GM23338 (cell line): ENCODE results near the gene DIPK2B. TPM values are rescaled to one million over a fixed set of nuclear protein-coding genes. Genes with fewer than 3 reads are reported as not detected.

Experiments used
- ATAC-seq: fragments of 200-7000 bp; cut with Tn5 transposase; 3 replicates; pipeline ENCODE4 v1.9.1; 2020
- DNase-seq: peaks from one replicate; pipeline ENCODE4 v3.0.0-alpha.2; 2015; ENCODE audit warnings: low spot score
- H2AFZ ChIP-seq: fragments of 200-600 bp; sonication (generic); 2 replicates; pipeline ENCODE4 v1.8.0; 2016; ENCODE audit warnings: antibody characterized with exemption, mild to moderate bottlenecking, moderate library complexity
- H3F3A ChIP-seq: fragments of 200-600 bp; sonication (generic); replicated peaks from 2 replicates; pipeline ENCODE4 v1.8.0; 2017; ENCODE audit warnings: antibody characterized with exemption, mixed run types, low read depth
- H3K27ac ChIP-seq: fragments of 200-600 bp; sonication (generic); 2 replicates; pipeline ENCODE4 v1.6.1; 2016; ENCODE audit warnings: low read depth
- H3K27me3 ChIP-seq: fragments of 200-600 bp; sonication (generic); 2 replicates; pipeline ENCODE4 v1.8.0; 2016; ENCODE audit warnings: mild to moderate bottlenecking, mixed run types, moderate library complexity; ENCODE audit not compliant: insufficient read depth
- H3K36me3 ChIP-seq: fragments of 200-600 bp; sonication (generic); 2 replicates; pipeline ENCODE4 v1.8.0; 2016; ENCODE audit warnings: mild to moderate bottlenecking; ENCODE audit not compliant: insufficient read depth
- H3K4me1 ChIP-seq: fragments of 200-600 bp; sonication (generic); 2 replicates; pipeline ENCODE4 v1.8.0; 2016; ENCODE audit warnings: mild to moderate bottlenecking, moderate library complexity; ENCODE audit not compliant: insufficient read depth
- H3K4me2 ChIP-seq: fragments of 200-600 bp; sonication (generic); 2 replicates; pipeline ENCODE4 v1.7.1; 2017; ENCODE audit warnings: mixed run types
- H3K4me3 ChIP-seq: fragments of 200-600 bp; sonication (generic); 2 replicates; pipeline ENCODE4 v1.6.1; 2016; ENCODE audit warnings: mixed run types
- H3K79me2 ChIP-seq: fragments of 200-600 bp; sonication (generic); replicated peaks from 2 replicates; pipeline ENCODE4 v1.8.0; 2017; ENCODE audit warnings: mild to moderate bottlenecking; ENCODE audit not compliant: insufficient read depth
- H3K9me2 ChIP-seq: fragments of 200-600 bp; sonication (generic); 2 replicates; pipeline ENCODE4 v1.8.0; 2017; ENCODE audit not compliant: insufficient read depth
- H4K20me1 ChIP-seq: fragments of 200-600 bp; sonication (generic); replicated peaks from 2 replicates; pipeline ENCODE4 v1.8.0; 2017; ENCODE audit warnings: mild to moderate bottlenecking; ENCODE audit not compliant: insufficient read depth
- H3K27ac Mint-ChIP-seq: 2 replicates; pipeline ENCODE4 v1.8.0; 2020; ENCODE audit warnings: inconsistent platforms, mild to moderate bottlenecking, moderate library complexity, mixed read lengths
- H3K27me3 Mint-ChIP-seq: 3 replicates; pipeline ENCODE4 v1.8.0; 2022; ENCODE audit warnings: low read depth, mild to moderate bottlenecking, moderate library complexity, mixed read lengths, inconsistent platforms; ENCODE audit not compliant: insufficient read depth, poor library complexity
- H3K36me3 Mint-ChIP-seq: 3 replicates; pipeline ENCODE4 v1.8.0; 2021; ENCODE audit warnings: low read depth, mild to moderate bottlenecking, inconsistent platforms, moderate library complexity, mixed read lengths
- H3K4me1 Mint-ChIP-seq: 3 replicates; pipeline ENCODE4 v1.8.0; 2020; ENCODE audit warnings: mild to moderate bottlenecking, inconsistent platforms, mixed read lengths
- H3K4me3 Mint-ChIP-seq: 3 replicates; pipeline ENCODE4 v1.8.0; 2021; ENCODE audit warnings: moderate library complexity, mild to moderate bottlenecking, inconsistent platforms, mixed read lengths
- H3K9me3 Mint-ChIP-seq: 3 replicates; pipeline ENCODE4 v1.8.0; 2020; ENCODE audit warnings: moderate library complexity, mild to moderate bottlenecking, inconsistent platforms, mixed read lengths
- CREB1 ChIP-seq: fragments of 250-450 bp; sonication (Bioruptor Pico); IDR thresholded peaks from 2 replicates; pipeline ENCODE4 v1.5.0; 2020; ENCODE audit warnings: low read depth, mild to moderate bottlenecking, moderate library complexity
- CTCF ChIP-seq, 2 experiments: fragments of 200-600 bp in 1 of 2; sonication (generic) in 1 of 2; conservative IDR thresholded peaks; 2 replicates each; pipeline versions ENCODE4 v1.5.1 to v1.6.1; 2016 to 2017; ENCODE audit warnings: antibody characterized with exemption in 2 of 2, low read depth in 2 of 2, mild to moderate bottlenecking in 2 of 2, moderate library complexity in 1 of 2
- ETS1 ChIP-seq: IDR thresholded peaks from 2 replicates; pipeline ENCODE4 v1.6.1; 2016; ENCODE audit warnings: antibody characterized with exemption
- EZH2 ChIP-seq: fragments of 200-600 bp; sonication (generic); IDR thresholded peaks from one replicate; pipeline ENCODE4 v1.8.0; 2017; ENCODE audit warnings: antibody characterized with exemption, mild to moderate bottlenecking, low read depth; ENCODE audit not compliant: unreplicated experiment
- EZH2phosphoT487 ChIP-seq: fragments of 200-600 bp; sonication (generic); IDR thresholded peaks from one replicate; pipeline ENCODE4 v1.8.1; 2018; ENCODE audit warnings: antibody characterized with exemption; ENCODE audit not compliant: unreplicated experiment
- JUNB ChIP-seq: IDR thresholded peaks from one replicate; pipeline ENCODE4 v1.6.1; 2016; ENCODE audit warnings: antibody characterized with exemption; ENCODE audit not compliant: unreplicated experiment
- NANOG ChIP-seq: IDR thresholded peaks from 2 replicates; pipeline ENCODE4 v1.6.1; 2016; ENCODE audit warnings: antibody characterized with exemption, borderline replicate concordance
- POLR2AphosphoS5 ChIP-seq: IDR thresholded peaks from 2 replicates; pipeline ENCODE4 v1.6.1; 2016; ENCODE audit warnings: antibody characterized with exemption, low read depth
- REST ChIP-seq: IDR thresholded peaks from one replicate; pipeline ENCODE4 v1.6.1; 2018; ENCODE audit warnings: antibody characterized with exemption; ENCODE audit not compliant: unreplicated experiment
- STAT1 ChIP-seq: IDR thresholded peaks from one replicate; pipeline ENCODE4 v1.6.1; 2016; ENCODE audit warnings: antibody characterized with exemption; ENCODE audit not compliant: unreplicated experiment
- ZNF114 ChIP-seq: fragments of 250-450 bp; sonication (Bioruptor Pico); IDR thresholded peaks from 2 replicates; pipeline ENCODE4 v1.5.0; 2020; ENCODE audit warnings: mild to moderate bottlenecking, moderate library complexity
- ZNF331 ChIP-seq: fragments of 250-450 bp; sonication (Bioruptor Pico); IDR thresholded peaks from 2 replicates; pipeline ENCODE4 v1.5.0; 2020; ENCODE audit warnings: low read depth, mild to moderate bottlenecking, moderate library complexity
- ZNF462 ChIP-seq: fragments of 250-450 bp; sonication (Bioruptor Pico); IDR thresholded peaks from 2 replicates; pipeline ENCODE4 v1.5.0; 2020; ENCODE audit warnings: mild to moderate bottlenecking, moderate library complexity
- polyA plus RNA-seq: library from polyadenylated mRNA; unstranded; fragments of >200 nt; fragmentation: Nextera tagmentation; extraction: Ambion mirVana; gene quantifications from 2 replicates; pipeline ENCODE4 v1.2.1, GENCODE V29; 2016
- total RNA-seq: library from RNA; depleted of rRNA; stranded (reverse); fragments of >200 nt; shearing (Covaris generic); gene quantifications from 2 replicates; pipeline ENCODE4 v1.2.3, GENCODE V29; 2014

The DIPK2B gene
- total and polyA plus RNA-seq, 2 experiments from 2014 or later: not detected

- Histone ChIP-seq H2AFZ (no peak overlapping the region), H3K36me3 (no peaks in the 10 kb centered on the region), H3K79me2 (no peaks in the 10 kb centered on the region), H3K27me3 (no peaks in the 10 kb centered on the region), H3F3A (no peaks in the 10 kb centered on the region), H3K4me1 (no peaks in the 10 kb centered on the region), H3K4me2 (no peak overlapping the region), H3K9me2 (no peaks in the 10 kb centered on the region), H3K27ac (no peak overlapping the region), H4K20me1 (no peaks in the 10 kb centered on the region), H3K4me3 (no peak overlapping the region)
- Mint-ChIP-seq H3K4me1 (no peaks in the 10 kb centered on the region), H3K27me3 (peaks cover 3% of the 10 kb centered on the region), H3K27ac (no peak overlapping the region), H3K4me3 (no peak overlapping the region), H3K36me3 (0 out of 3 replicates have a peak, but pooled peaks cover 2% of the 10 kb centered on the region), H3K9me3 (peaks cover 9% of the 10 kb centered on the region)
- no peak for TF ChIP-seq JUNB
- no peak for TF ChIP-seq ZNF462
- TF ChIP-seq NANOG: no peak
- no peak for TF ChIP-seq STAT1
- TF ChIP-seq EZH2phosphoT487: no peak
- no peak for TF ChIP-seq CTCF (conservative IDR thresholded peaks at IDR 0.05; ENCODE audit: low read depth in 2 of 2)
- TF ChIP-seq EZH2: no peak
- TF ChIP-seq ETS1: no peak
- TF ChIP-seq ZNF331 (CRISPR knock-in tag): no peak
- TF ChIP-seq ZNF114 (CRISPR knock-in tag): no peak
- no peak for TF ChIP-seq POLR2AphosphoS5
- no peak for TF ChIP-seq CREB1 (CRISPR knock-in tag)
- no peak for TF ChIP-seq REST
- no peak for DNase-seq
- ATAC-seq: no peak
These were observed 43.0 kb downstream of the DIPK2B start for GRCh38 chrX:45157647-45158046.
